ENCODE results near the gene HSPB9. TPM values are rescaled to one million over a fixed set of nuclear protein-coding genes. Genes with fewer than 3 reads are reported as not detected.

Gene HSPB9
- total and polyA plus RNA-seq, 10 of the 15 experiments (the other 5 are each of a cell fraction or from before 2014, with no cell fraction given): 0.04 to 0.40 (median 0.11) TPM; not detected in 7

DNA sequence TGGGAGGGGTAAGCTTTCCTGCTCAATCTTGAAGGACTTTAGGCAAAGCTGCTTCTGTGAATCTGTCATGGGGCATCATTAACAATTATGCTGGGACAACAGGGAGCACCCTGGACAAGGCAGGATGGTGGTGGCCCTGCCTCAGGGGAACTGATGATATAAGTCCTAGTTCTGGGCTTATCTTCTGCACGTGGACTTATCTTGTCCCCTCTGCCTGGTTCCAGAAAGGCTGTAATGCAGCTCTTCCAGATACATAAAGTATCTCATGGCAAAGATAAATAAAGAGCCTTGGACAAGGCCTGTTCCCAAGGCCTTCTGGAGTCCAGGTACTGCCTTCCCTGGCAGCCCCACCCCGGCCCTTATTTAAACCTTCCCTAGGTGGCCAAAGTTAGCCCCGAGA, 18.3 kb upstream of the HSPB9 start:
- no TSS peak for BruUV-seq (replicated peaks)
- SMC1A ChIA-PET (ENCODE audit: uncharacterized antibody, unreplicated experiment): interaction anchor here (1.8 kb wide), 1 partner anchor 79 kb away, joined by 4 read pairs; no protein-coding TSS in a partner anchor
- RAD21 ChIA-PET (ENCODE audit: unreplicated experiment): no interaction called here
- DNase-seq (ENCODE audit: low read depth, low spot score) (no peak), ATAC-seq (no peak), FAIRE-seq (no peak)
- Histone ChIP-seq H3K4me3 (no peak overlapping the region), H3K79me2 (ENCODE audit: control insufficient read depth, insufficient read depth, low read length) (no peaks in the 10 kb centered on the region), H2AFZ (ENCODE audit: control insufficient read depth, low read depth, low read length) (no peak overlapping the region), H4K20me1 (ENCODE audit: control insufficient read depth, insufficient read depth) (no peaks in the 10 kb centered on the region), H3K27ac (ENCODE audit: control insufficient read depth, insufficient read depth) (no peak overlapping the region), H3K4me2 (ENCODE audit: control insufficient read depth, insufficient read depth) (no peak overlapping the region), H3K27me3 (replicated peaks in 1 of 2; ENCODE audit: control insufficient read depth in 2 of 2, insufficient read depth in 2 of 2, low read length in 1 of 2) (no peaks in the 10 kb centered on the region), H3K36me3 (ENCODE audit: control insufficient read depth in 2 of 2, insufficient read depth in 2 of 2, low read length in 1 of 2) (peaks cover 0 to 2% of the 10 kb centered on the region in 2 experiments; a peak in 1 of 4 replicates), H3K4me1 (ENCODE audit: control insufficient read depth, insufficient read depth, low read length) (peaks cover 2% of the 10 kb centered on the region; the same call in 1 of the 2 replicates), H3K9ac (ENCODE audit: control insufficient read depth, insufficient read depth, low read length) (no peak overlapping the region), H3K9me3 (replicated peaks; ENCODE audit: control insufficient read depth, insufficient read depth, low read length) (no peaks in the 10 kb centered on the region)
- CTCF ChIA-PET: interaction anchor here (0.6 to 1.7 kb wide), 6 partner anchors 73 to 158 kb away, joined by 3 to 8 read pairs (median 4); partner anchors contain the start of gene NKIRAS2
- POLR2A ChIA-PET: no interaction called here
- WGBS (ENCODE audit: insufficient coverage, insufficient replicate concordance, low lambda C conversion rate, missing lambda C conversion rate): 85% methylated on average over 3 of the region's 3 CpGs
- intact Hi-C loops (cut with micrococcal nuclease; ENCODE audit: unreplicated experiment) (loop anchor here (5.0 kb wide), 2 partner anchors 37 to 77 kb away; no protein-coding TSS in a partner anchor), in situ Hi-C loops (cut with MboI) (no loop called here)
- no peak for TF ChIP-seq BMI1 (IDR thresholded peaks at IDR 0.05; ENCODE audit: borderline replicate concordance)
- TF ChIP-seq JUNB (IDR thresholded peaks at IDR 0.05): no peak
- TF ChIP-seq MTA3 (IDR thresholded peaks at IDR 0.05; ENCODE audit: borderline replicate concordance, low read length): no peak
- TF ChIP-seq ZNF274 (IDR thresholded peaks at IDR 0.05; ENCODE audit: insufficient read depth, insufficient read length): no peak
- no peak for TF ChIP-seq IKZF2 (IDR thresholded peaks at IDR 0.05)
- TF ChIP-seq, protein P1, sequence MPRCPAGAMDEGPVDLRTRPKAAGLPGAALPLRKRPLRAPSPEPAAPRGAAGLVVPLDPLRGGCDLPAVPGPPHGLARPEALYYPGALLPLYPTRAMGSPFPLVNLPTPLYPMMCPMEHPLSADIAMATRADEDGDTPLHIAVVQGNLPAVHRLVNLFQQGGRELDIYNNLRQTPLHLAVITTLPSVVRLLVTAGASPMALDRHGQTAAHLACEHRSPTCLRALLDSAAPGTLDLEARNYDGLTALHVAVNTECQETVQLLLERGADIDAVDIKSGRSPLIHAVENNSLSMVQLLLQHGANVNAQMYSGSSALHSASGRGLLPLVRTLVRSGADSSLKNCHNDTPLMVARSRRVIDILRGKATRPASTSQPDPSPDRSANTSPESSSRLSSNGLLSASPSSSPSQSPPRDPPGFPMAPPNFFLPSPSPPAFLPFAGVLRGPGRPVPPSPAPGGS (IDR thresholded peaks at IDR 0.05; ENCODE audit: borderline replicate concordance, insufficient read depth, low read depth, low read length, poor library complexity, severe bottlenecking): no peak
- no peak for TF ChIP-seq PKNOX1 (IDR thresholded peaks at IDR 0.05)
- TF ChIP-seq MYC (IDR thresholded peaks at IDR 0.05; ENCODE audit: insufficient read depth, insufficient read length, insufficient replicate concordance, low read length, severe bottlenecking): no peak
- no peak for TF ChIP-seq RCOR1 (conservative IDR thresholded peaks at IDR 0.05; ENCODE audit: low read depth, low read length)
- no peak for TF ChIP-seq MTA2 (IDR thresholded peaks at IDR 0.05; ENCODE audit: low read depth)
- TF ChIP-seq ATF7 (IDR thresholded peaks at IDR 0.05; ENCODE audit: low read depth): no peak
- no peak for TF ChIP-seq ZNF687 (IDR thresholded peaks at IDR 0.05)
- TF ChIP-seq ZBTB11 (CRISPR knock-in tag; IDR thresholded peaks at IDR 0.05): no peak
- no peak for TF ChIP-seq BRCA1 (IDR thresholded peaks at IDR 0.05; ENCODE audit: low read depth, low read length)
- TF ChIP-seq RFX5 (IDR thresholded peaks at IDR 0.05; ENCODE audit: low read depth, low read length): no peak
